Nephron progenitor cell (in vitro differentiated cells): Measurements from ENCODE around the gene ELOVL3.

Source experiments
- DNase-seq: peaks from one replicate; pipeline ENCODE4 v3.0.0; 2021
- H3K27ac Mint-ChIP-seq: 2 replicates; pipeline ENCODE4 v1.8.0; 2021; ENCODE audit warnings: mild to moderate bottlenecking, moderate library complexity, mixed read lengths
- H3K27me3 Mint-ChIP-seq: 2 replicates; pipeline ENCODE4 v1.8.0; 2021; ENCODE audit warnings: mild to moderate bottlenecking, low read depth, mixed read lengths; ENCODE audit not compliant: poor library complexity
- H3K36me3 Mint-ChIP-seq: 2 replicates; pipeline ENCODE4 v1.8.0; 2021; ENCODE audit warnings: low read depth, mixed read lengths
- H3K4me1 Mint-ChIP-seq: 2 replicates; pipeline ENCODE4 v1.8.0; 2021; ENCODE audit warnings: mixed read lengths
- H3K4me3 Mint-ChIP-seq: 2 replicates; pipeline ENCODE4 v1.8.0; 2021; ENCODE audit warnings: mild to moderate bottlenecking, moderate library complexity, mixed read lengths
- H3K9me3 Mint-ChIP-seq: 2 replicates; pipeline ENCODE4 v1.8.0; 2021; ENCODE audit warnings: mild to moderate bottlenecking, moderate library complexity, mixed read lengths
- CTCF ChIP-seq: fragments of 200-600 bp; sonication (generic); IDR thresholded peaks from 2 replicates; pipeline ENCODE4 v1.5.0; 2021; ENCODE audit warnings: antibody characterized with exemption

Gene ELOVL3

GRCh38 chr10:102254426-102254825, 28.3 kb downstream of the ELOVL3 start:
- no peak overlapping the region for H3K27ac Mint-ChIP-seq
- no peak for DNase-seq
- peaks cover 36% of the 10 kb centered on the region for H3K36me3 Mint-ChIP-seq
- H3K27me3 Mint-ChIP-seq = no peaks in the 10 kb centered on the region
- TF ChIP-seq CTCF = no peak
- H3K4me3 Mint-ChIP-seq = no peak overlapping the region
- no peaks in the 10 kb centered on the region for H3K9me3 Mint-ChIP-seq
- no peaks in the 10 kb centered on the region for H3K4me1 Mint-ChIP-seq

GRCh38 chr10:102255404-102255803, 29.3 kb downstream of the ELOVL3 start:
- DNase-seq = no peak
- Mint-ChIP-seq H3K27me3 (no peaks in the 10 kb centered on the region), H3K9me3 (no peaks in the 10 kb centered on the region), H3K4me1 (no peaks in the 10 kb centered on the region), H3K36me3 (peaks cover 43% of the 10 kb centered on the region), H3K27ac (no peak overlapping the region), H3K4me3 (no peak overlapping the region)
- TF ChIP-seq CTCF = no peak

GRCh38 chr10:102261196-102261595, 35.1 kb downstream of the ELOVL3 start:
- Mint-ChIP-seq H3K4me3 (no peak overlapping the region), H3K27ac (no peak overlapping the region), H3K9me3 (no peaks in the 10 kb centered on the region), H3K27me3 (no peaks in the 10 kb centered on the region), H3K36me3 (peaks cover 44% of the 10 kb centered on the region), H3K4me1 (peaks cover 42% of the 10 kb centered on the region)
- no peak for DNase-seq
- no peak for TF ChIP-seq CTCF

- Mint-ChIP-seq H3K4me3 (no peak overlapping the region), H3K4me1 (peaks cover 44% of the 10 kb centered on the region), H3K27me3 (no peaks in the 10 kb centered on the region), H3K9me3 (no peaks in the 10 kb centered on the region), H3K36me3 (peaks cover 43% of the 10 kb centered on the region), H3K27ac (no peak overlapping the region)
- TF ChIP-seq CTCF = no peak
- no peak for DNase-seq
These were observed 35.7 kb downstream of the ELOVL3 start for GRCh38 chr10:102261842-102262241.

GRCh38 chr10:102262744-102263370, 36.8 kb downstream of the ELOVL3 start:
- H3K27me3 Mint-ChIP-seq = no peaks in the 10 kb centered on the region
- DNase-seq = no peak
- H3K4me3 Mint-ChIP-seq = no peak overlapping the region
- no peak for TF ChIP-seq CTCF
- peak overlapping the region; percentile 53 for H3K27ac Mint-ChIP-seq
- peaks cover 54% of the 10 kb centered on the region for H3K4me1 Mint-ChIP-seq
- H3K36me3 Mint-ChIP-seq = peaks cover 46% of the 10 kb centered on the region
- H3K9me3 Mint-ChIP-seq = no peaks in the 10 kb centered on the region

GRCh38 chr10:102264371-102264770, 38.3 kb downstream of the ELOVL3 start:
- Mint-ChIP-seq H3K27me3 (no peaks in the 10 kb centered on the region), H3K36me3 (peaks cover 46% of the 10 kb centered on the region), H3K4me3 (no peak overlapping the region), H3K9me3 (no peaks in the 10 kb centered on the region), H3K4me1 (peaks cover 69% of the 10 kb centered on the region), H3K27ac (no peak overlapping the region)
- DNase-seq = no peak
- no peak for TF ChIP-seq CTCF
